SK-MEL-5 (cell line): Measurements from ENCODE around the gene POU5F2. TPM values are rescaled to one million over a fixed set of nuclear protein-coding genes. Genes with fewer than 3 reads are reported as not detected.

ENCODE experiments used
- DNase-seq: peaks from one replicate; pipeline ENCODE4 v3.0.0-alpha.2; 2016; ENCODE audit warnings: low read depth, low spot score
- in situ Hi-C: cut with HindIII; loops from 2 replicates; pipeline ENCODE4 v1.10.0; 2016; ENCODE audit warnings: low sequenced_read_pairs, high pct_unique_total_duplicates, low pct_unique_long_range_greater_than_20kb
- polyA plus RNA-seq, 2 experiments: library from polyadenylated mRNA; depleted of rRNA; stranded (reverse); fragments of >200 nt; gene quantifications; 2 replicates each; pipeline ENCODE4 v1.2.3, GENCODE V29; 2015
- total RNA-seq: library from RNA; depleted of rRNA; stranded (reverse); fragments of >200 nt; shearing (Covaris generic); gene quantifications from 2 replicates; pipeline ENCODE4 v1.2.3, GENCODE V29; 2014; rRNA removed

Gene POU5F2
- total RNA-seq, result 0.19 and 0.32 TPM in 2 replicates
- polyA plus RNA-seq (2015; cell fraction: cytosol; rRNA removed), result not detected in 2 replicates
- 0.07 and 0.42 TPM in 2 replicates for polyA plus RNA-seq (2015; cell fraction: nucleus; rRNA removed)

GRCh38 chr5:93741136-93741811, at the start of gene POU5F2:
Gene POU5F2 (minus strand): TSS chr5:93741600. CDS start chr5:93741563, 37 bp downstream.
- in situ Hi-C loops, result no loop called here
- no peak for DNase-seq

- in situ Hi-C loops, result no loop called here
- no peak for DNase-seq
Measured at GRCh38 chr5:93790401-93790800, 49.0 kb upstream of the POU5F2 start.

GRCh38 chr5:93789173-93790067, 48.0 kb upstream of the POU5F2 start:
- in situ Hi-C loops, result no loop called here
- DNase-seq, result no peak

- in situ Hi-C loops, result no loop called here
- no peak for DNase-seq
Measured at GRCh38 chr5:93787598-93787997, 46.2 kb upstream of the POU5F2 start.

GRCh38 chr5:93785475-93785874, 44.1 kb upstream of the POU5F2 start:
- DNase-seq, result no peak
- in situ Hi-C loops, result no loop called here

GRCh38 chr5:93782978-93783377, 41.6 kb upstream of the POU5F2 start:
- in situ Hi-C loops, result no loop called here
- no peak for DNase-seq

- in situ Hi-C loops, result no loop called here
Measured at GRCh38 chr5:93777620-93778019, 36.2 kb upstream of the POU5F2 start.

GRCh38 chr5:93756372-93756771, 15.0 kb upstream of the POU5F2 start:
- in situ Hi-C loops, result no loop called here
- no peak for DNase-seq

More at GRCh38 chr5:93777620-93778019, 36.2 kb upstream of the POU5F2 start:
- no peak for DNase-seq

- DNase-seq, result no peak
- in situ Hi-C loops, result no loop called here
Measured at GRCh38 chr5:93755716-93756115, 14.3 kb upstream of the POU5F2 start.

- DNase-seq, result no peak
- in situ Hi-C loops, result no loop called here
Measured at GRCh38 chr5:93748875-93749397, 7.5 kb upstream of the POU5F2 start.

GRCh38 chr5:93746406-93747056, 5.1 kb upstream of the POU5F2 start:
- in situ Hi-C loops, result no loop called here
- DNase-seq, result no peak

- in situ Hi-C loops, result no loop called here
- DNase-seq, result no peak
Measured at GRCh38 chr5:93736284-93736683, 5.1 kb downstream of the POU5F2 start.

- in situ Hi-C loops, result no loop called here
- DNase-seq, result no peak
Measured at GRCh38 chr5:93735378-93735777, 6.0 kb downstream of the POU5F2 start.

GRCh38 chr5:93731987-93732386, 9.4 kb downstream of the POU5F2 start:
- in situ Hi-C loops, result no loop called here
- DNase-seq, result no peak

GRCh38 chr5:93726595-93726994, 14.8 kb downstream of the POU5F2 start:
- in situ Hi-C loops, result no loop called here
- no peak for DNase-seq

GRCh38 chr5:93724791-93725190, 16.6 kb downstream of the POU5F2 start:
- no peak for DNase-seq
- in situ Hi-C loops, result no loop called here

- no peak for DNase-seq
- in situ Hi-C loops, result no loop called here
Measured at GRCh38 chr5:93723681-93724080, 17.7 kb downstream of the POU5F2 start.

GRCh38 chr5:93723005-93723404, 18.4 kb downstream of the POU5F2 start:
- in situ Hi-C loops, result no loop called here
- DNase-seq, result no peak
